Neural cell (in vitro differentiated cells): ENCODE measurements around the gene TARS3. TPM values are rescaled to one million over a fixed set of nuclear protein-coding genes. Genes with fewer than 3 reads are reported as not detected.

ENCODE experiments used
- H2AFZ ChIP-seq: fragments of 200-600, 300-800 bp; sonication (generic), shearing (Covaris generic); 2 replicates; pipeline ENCODE4 v1.6.0; 2014; ENCODE audit warnings: low read depth, mild to moderate bottlenecking, antibody characterized with exemption, low read length, moderate library complexity
- H3F3A ChIP-seq: fragments of 200-600 bp; shearing (Covaris generic); 2 replicates; pipeline ENCODE4 v1.6.1; 2016; ENCODE audit warnings: mild to moderate bottlenecking, moderate library complexity, mixed read lengths, antibody characterized with exemption, low read length; ENCODE audit not compliant: insufficient read depth, poor library complexity, severe bottlenecking
- H3K27ac ChIP-seq: fragments of 200-600, 300-800 bp; sonication (generic), shearing (Covaris generic); 2 replicates; pipeline ENCODE4 v1.5.1; 2014; ENCODE audit warnings: mild to moderate bottlenecking, low read length, moderate library complexity
- H3K27me3 ChIP-seq: fragments of 300-800, 200-600 bp; sonication (generic), shearing (Covaris generic); 2 replicates; pipeline ENCODE4 v1.6.0; 2014; ENCODE audit warnings: mild to moderate bottlenecking, low read depth, low read length, moderate library complexity; ENCODE audit not compliant: insufficient read depth
- H3K36me3 ChIP-seq: fragments of 300-800, 200-600 bp; sonication (generic), shearing (Covaris generic); 2 replicates; pipeline ENCODE4 v1.5.1; 2014; ENCODE audit warnings: mild to moderate bottlenecking, antibody characterized with exemption, low read length, moderate library complexity; ENCODE audit not compliant: insufficient read depth
- H3K4me2 ChIP-seq: fragments of 300-800, 200-600 bp; sonication (generic), shearing (Covaris generic); 2 replicates; pipeline ENCODE4 v1.6.0; 2014; ENCODE audit warnings: mild to moderate bottlenecking, low read length
- H3K4me3 ChIP-seq: fragments of 300-800, 200-600 bp; sonication (generic), shearing (Covaris generic); 2 replicates; pipeline ENCODE4 v1.5.1; 2014; ENCODE audit warnings: mild to moderate bottlenecking, low read length, moderate library complexity
- H3K79me2 ChIP-seq: fragments of 200-600 bp; shearing (Covaris generic); replicated peaks from 2 replicates; pipeline ENCODE4 v1.6.0; 2014; ENCODE audit warnings: mild to moderate bottlenecking, low read length, moderate library complexity; ENCODE audit not compliant: insufficient read depth
- H3K9ac ChIP-seq: fragments of 300-800, 200-600 bp; sonication (generic), shearing (Covaris generic); 2 replicates; pipeline ENCODE4 v1.6.1; 2016; ENCODE audit warnings: mild to moderate bottlenecking, low read length, mixed read lengths
- H3K9me2 ChIP-seq: fragments of 200-600 bp; shearing (Covaris generic); 2 replicates; pipeline ENCODE4 v1.6.1; 2016; ENCODE audit warnings: mild to moderate bottlenecking, low read length, mixed read lengths; ENCODE audit not compliant: insufficient read depth
- H3K9me3 ChIP-seq: fragments of 200-600, 300-800 bp; sonication (generic), shearing (Covaris generic); 2 replicates; pipeline ENCODE4 v1.6.1; 2016; ENCODE audit warnings: mild to moderate bottlenecking, mixed run types, low read length, moderate library complexity, mixed read lengths
- H4K20me1 ChIP-seq: fragments of 200-600 bp; shearing (Covaris generic); 2 replicates; pipeline ENCODE4 v1.6.1; 2016; ENCODE audit warnings: mild to moderate bottlenecking, mixed run types; ENCODE audit not compliant: insufficient read depth
- CTCF ChIP-seq: fragments of 450-650 bp; IDR thresholded peaks from 2 replicates; pipeline ENCODE4 v1.5.1; 2014; ENCODE audit warnings: antibody characterized with exemption, mild to moderate bottlenecking, moderate library complexity; ENCODE audit not compliant: poor library complexity, severe bottlenecking
- EP300 ChIP-seq: fragments of 450-650 bp; conservative IDR thresholded peaks from 2 replicates; pipeline ENCODE4 v1.6.1; 2014; ENCODE audit warnings: antibody characterized with exemption, mild to moderate bottlenecking, moderate library complexity; ENCODE audit not compliant: poor library complexity, severe bottlenecking
- EZH2 ChIP-seq: fragments of 200-600, 300-800 bp; shearing (Covaris generic), sonication (generic); IDR thresholded peaks from 2 replicates; pipeline ENCODE4 v1.6.1; 2014; ENCODE audit warnings: antibody characterized with exemption, low read length, borderline replicate concordance, mild to moderate bottlenecking; ENCODE audit not compliant: insufficient read depth, poor library complexity, severe bottlenecking
- MXI1 ChIP-seq: fragments of 450-650 bp; conservative IDR thresholded peaks from 2 replicates; pipeline ENCODE4 v1.6.1; 2014; ENCODE audit warnings: antibody characterized with exemption, mild to moderate bottlenecking; ENCODE audit not compliant: poor library complexity, severe bottlenecking
- POLR2AphosphoS5 ChIP-seq: IDR thresholded peaks from 2 replicates; pipeline ENCODE4 v1.6.1; 2012
- RAD21 ChIP-seq: fragments of 450-650 bp; conservative IDR thresholded peaks from 2 replicates; pipeline ENCODE4 v1.6.1; 2014; ENCODE audit warnings: antibody characterized with exemption, mild to moderate bottlenecking, moderate library complexity
- REST ChIP-seq: IDR thresholded peaks from 2 replicates; pipeline ENCODE4 v1.6.1; 2012; ENCODE audit warnings: borderline replicate concordance
- SMC3 ChIP-seq: fragments of 450-650 bp; conservative IDR thresholded peaks from 2 replicates; pipeline ENCODE4 v1.6.1; 2014; ENCODE audit warnings: antibody characterized with exemption, mild to moderate bottlenecking, moderate library complexity; ENCODE audit not compliant: poor library complexity
- TAF1 ChIP-seq: IDR thresholded peaks from 2 replicates; pipeline ENCODE4 v1.6.1; 2012; ENCODE audit warnings: low read depth
- polyA plus RNA-seq: library from polyadenylated mRNA; depleted of rRNA; stranded (reverse); fragments of >200 nt; gene quantifications from 2 replicates; pipeline ENCODE4 v1.2.3, GENCODE V29; 2014

The TARS3 gene
- polyA plus RNA-seq, 1 donor from 2014 or later, result 27.1 TPM

GRCh38 chr15:101724675-101725005 is 367 bp upstream of the TARS3 start (continued):
- TF ChIP-seq CTCF, result no peak

- Histone ChIP-seq H3K79me2 (no peaks in the 10 kb centered on the region), H3F3A (no peaks in the 10 kb centered on the region), H3K27ac (peak overlapping the region; percentile 69), H2AFZ (peak overlapping the region; percentile 24), H3K4me2 (peak overlapping the region; percentile 95), H4K20me1 (no peaks in the 10 kb centered on the region), H3K9me3 (no peaks in the 10 kb centered on the region), H3K9ac (peak overlapping the region; percentile 83), H3K9me2 (no peaks in the 10 kb centered on the region), H3K36me3 (no peaks in the 10 kb centered on the region), H3K4me3 (peak overlapping the region; percentile 89), H3K27me3 (no peaks in the 10 kb centered on the region)
- TF ChIP-seq TAF1 (no peak), REST (no peak), EZH2 (no peak), MXI1 (no peak), RAD21 (no peak), SMC3 (no peak), CTCF (no peak), POLR2AphosphoS5 (no peak)
Observed at GRCh38 chr15:101723171-101723873, 951 bp downstream of the TARS3 start.

GRCh38 chr15:101718896-101719295 is 5.4 kb downstream of the TARS3 start:
- no peak overlapping the region for H3K9ac ChIP-seq
- no peak overlapping the region for H3K27ac ChIP-seq
- H3K4me3 ChIP-seq, result no peak overlapping the region
- no peaks in the 10 kb centered on the region for H3F3A ChIP-seq
- H3K9me2 ChIP-seq, result no peaks in the 10 kb centered on the region
- no peaks in the 10 kb centered on the region for H4K20me1 ChIP-seq
- H2AFZ ChIP-seq, result no peak overlapping the region
- no peaks in the 10 kb centered on the region for H3K79me2 ChIP-seq
- TF ChIP-seq POLR2AphosphoS5, result no peak
- no peak for TF ChIP-seq MXI1
- no peak for TF ChIP-seq SMC3
- TF ChIP-seq TAF1, result no peak
- TF ChIP-seq RAD21, result no peak
- TF ChIP-seq EZH2, result no peak
- TF ChIP-seq REST, result no peak
- TF ChIP-seq EP300, result no peak
- no peak for TF ChIP-seq CTCF
- H3K27me3 ChIP-seq, result no peaks in the 10 kb centered on the region
- no peaks in the 10 kb centered on the region for H3K36me3 ChIP-seq
- no peaks in the 10 kb centered on the region for H3K9me3 ChIP-seq
- H3K4me2 ChIP-seq, result no peak overlapping the region
